Stomach smooth muscle (tissue), 2 donors: Measurements from ENCODE around the gene TAS1R2.

ENCODE experiments used
- H3K27ac ChIP-seq: one replicate; pipeline ENCODE4 v1.7.0; 2013; ENCODE audit warnings: mild to moderate bottlenecking, low read length, inconsistent platforms
- H3K27me3 ChIP-seq, 2 donors: one replicate each; pipeline ENCODE4 v1.7.0; 2013; ENCODE audit warnings: low read length in 2 of 2; ENCODE audit not compliant: insufficient read depth in 2 of 2, control insufficient read depth in 1 of 2
- H3K36me3 ChIP-seq, 2 donors: one replicate each; pipeline ENCODE4 v1.7.0; 2013; ENCODE audit warnings: low read length in 2 of 2; ENCODE audit not compliant: control insufficient read depth in 2 of 2, insufficient read depth in 2 of 2
- H3K4me1 ChIP-seq: one replicate; pipeline ENCODE4 v1.7.0; 2013; ENCODE audit warnings: low read length; ENCODE audit not compliant: control insufficient read depth, insufficient read depth
- H3K4me3 ChIP-seq, 2 donors: one replicate each; pipeline ENCODE4 v1.7.0; 2013; ENCODE audit warnings: low read length in 2 of 2
- H3K9ac ChIP-seq, 2 donors: one replicate each; pipeline ENCODE4 v1.7.0; 2013; ENCODE audit warnings: low read length in 2 of 2, mild to moderate bottlenecking in 1 of 2
- H3K9me3 ChIP-seq, 2 donors: one replicate each; pipeline ENCODE4 v1.7.0; 2013; ENCODE audit warnings: low read length in 2 of 2; ENCODE audit not compliant: control insufficient read depth in 2 of 2
- donor health status: healthy.
- donor health status: Pancreatic carcinoma.

The TAS1R2 gene

GRCh38 chr1:18820791-18821641 lies 38.4 kb downstream of the TAS1R2 start:
- Histone ChIP-seq H3K9ac (no peak overlapping the region), H3K36me3 (no peaks in the 10 kb centered on the region), H3K27me3 (peaks cover 13 to 32% of the 10 kb centered on the region in 2 donors), H3K9me3 (no peaks in the 10 kb centered on the region), H3K4me3 (peak overlapping the region in 1 of 2 donors; percentile 24), H3K27ac (no peak overlapping the region), H3K4me1 (peaks cover 5% of the 10 kb centered on the region)

DNA sequence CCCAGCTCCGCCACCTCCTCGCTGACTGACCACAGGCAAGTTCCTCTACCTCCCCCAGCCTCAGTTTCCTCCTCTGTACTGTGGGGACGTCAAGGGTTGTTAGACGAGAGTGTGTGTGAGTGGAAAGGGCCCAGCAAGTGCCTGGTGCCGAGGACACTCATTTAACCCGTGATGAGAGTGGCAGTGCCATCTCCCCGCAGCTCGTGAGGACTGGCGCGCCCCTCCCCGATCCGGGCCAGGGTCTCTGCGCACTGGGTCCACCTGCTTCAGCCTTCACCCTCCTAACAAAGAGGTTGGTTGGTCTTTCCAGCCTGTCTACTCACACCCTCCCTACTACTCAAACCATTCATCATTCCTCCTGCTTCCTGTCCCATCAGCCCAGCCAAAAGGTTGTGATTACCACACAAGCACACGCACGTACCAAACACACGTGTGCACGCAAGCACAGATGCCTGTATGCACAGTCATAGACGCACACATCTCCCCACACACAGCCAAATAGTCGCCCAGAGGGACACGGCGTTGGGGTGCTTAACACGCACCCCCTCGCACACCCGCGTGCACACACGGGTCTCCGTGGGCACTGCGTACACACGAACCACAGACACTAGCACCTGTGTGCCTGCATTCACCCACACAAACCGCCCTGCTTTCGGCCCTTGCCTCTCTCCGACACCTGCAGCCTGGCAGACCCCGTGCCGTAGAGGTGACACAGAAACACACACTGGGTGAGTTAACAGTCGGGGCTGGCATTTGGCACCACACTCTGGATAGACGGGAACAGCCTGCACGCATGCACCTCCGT lies 39.3 kb downstream of the TAS1R2 start:
- peak overlapping the region in 1 of 2 donors; percentile 24 for H3K4me3 ChIP-seq
- peaks cover 5% of the 10 kb centered on the region for H3K4me1 ChIP-seq
- H3K9ac ChIP-seq: no peak overlapping the region
- H3K27me3 ChIP-seq: peaks cover 13 to 33% of the 10 kb centered on the region in 2 donors
- no peaks in the 10 kb centered on the region for H3K36me3 ChIP-seq
- no peak overlapping the region for H3K27ac ChIP-seq
- no peaks in the 10 kb centered on the region for H3K9me3 ChIP-seq

- peaks cover 5% of the 10 kb centered on the region for H3K4me1 ChIP-seq
- no peak overlapping the region for H3K4me3 ChIP-seq
- no peak overlapping the region for H3K27ac ChIP-seq
- no peaks in the 10 kb centered on the region for H3K36me3 ChIP-seq
- H3K9me3 ChIP-seq: no peaks in the 10 kb centered on the region
- no peak overlapping the region for H3K9ac ChIP-seq
- peaks cover 18 to 38% of the 10 kb centered on the region in 2 donors for H3K27me3 ChIP-seq
These were observed 40.3 kb downstream of the TAS1R2 start for GRCh38 chr1:18819203-18819602.

DNA sequence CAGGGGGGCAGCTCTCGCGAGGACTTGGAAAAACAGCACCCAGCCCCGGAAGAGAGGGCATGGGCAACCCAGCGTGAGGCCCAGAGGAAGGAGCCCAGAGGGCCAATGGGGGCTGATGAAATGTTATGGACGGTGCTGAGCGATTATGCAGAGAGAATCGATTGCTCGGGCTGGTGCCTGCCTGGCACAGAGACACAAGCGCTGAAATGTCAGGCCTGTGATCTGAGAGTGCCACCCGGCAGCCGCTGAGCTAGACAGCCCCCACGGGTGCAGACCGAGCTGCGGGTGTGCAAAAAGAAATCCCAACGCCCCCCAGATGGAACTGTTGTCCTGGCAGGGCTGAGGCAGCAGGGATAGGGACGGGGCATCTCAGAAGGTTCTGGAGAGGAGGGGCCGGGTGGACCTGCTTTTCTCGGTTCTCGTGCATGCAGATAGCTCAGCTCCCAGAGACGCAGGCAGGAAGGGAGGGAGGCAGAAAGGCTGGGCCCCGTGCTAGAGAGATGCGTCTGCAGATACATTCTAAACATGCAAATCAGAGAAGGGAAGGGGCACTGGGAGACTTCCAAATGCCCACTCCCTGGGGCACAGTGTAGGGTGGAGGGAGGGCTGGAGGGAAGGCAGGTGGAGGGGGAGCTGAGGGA lies 41.5 kb downstream of the TAS1R2 start:
- Histone ChIP-seq H3K27me3 (peaks cover 18 to 36% of the 10 kb centered on the region in 2 donors), H3K36me3 (no peaks in the 10 kb centered on the region), H3K4me3 (no peak overlapping the region), H3K27ac (no peak overlapping the region), H3K4me1 (peaks cover 5% of the 10 kb centered on the region), H3K9me3 (no peaks in the 10 kb centered on the region), H3K9ac (no peak overlapping the region)

GRCh38 chr1:18817316-18817715 lies 42.1 kb downstream of the TAS1R2 start:
- no peaks in the 10 kb centered on the region for H3K36me3 ChIP-seq
- H3K27me3 ChIP-seq: peaks cover 18 to 36% of the 10 kb centered on the region in 2 donors
- H3K27ac ChIP-seq: no peak overlapping the region
- no peaks in the 10 kb centered on the region for H3K9me3 ChIP-seq
- no peak overlapping the region for H3K9ac ChIP-seq
- H3K4me3 ChIP-seq: no peak overlapping the region
- H3K4me1 ChIP-seq: peaks cover 5% of the 10 kb centered on the region

DNA sequence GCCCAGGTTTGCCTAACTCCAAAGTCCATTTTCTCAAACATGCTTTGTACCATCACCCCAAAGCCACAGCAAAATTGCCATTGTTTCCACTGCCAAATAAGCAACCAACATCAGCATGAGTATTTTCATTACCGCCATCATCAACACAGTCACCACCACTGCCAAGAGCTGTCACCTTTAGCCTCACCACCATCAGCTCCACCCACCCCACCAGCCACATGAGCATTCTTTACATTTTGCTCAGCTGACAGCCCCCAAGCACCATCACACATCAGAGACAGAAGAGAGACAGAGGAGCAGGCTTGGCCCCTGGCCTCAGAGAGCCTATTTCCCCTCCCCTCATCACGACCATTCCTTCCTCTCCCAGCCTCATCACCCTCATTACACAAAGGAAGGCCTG lies 42.7 kb downstream of the TAS1R2 start:
- Histone ChIP-seq H3K4me1 (peaks cover 5% of the 10 kb centered on the region), H3K9me3 (no peaks in the 10 kb centered on the region), H3K27ac (no peak overlapping the region), H3K36me3 (no peaks in the 10 kb centered on the region), H3K27me3 (peaks cover 18 to 36% of the 10 kb centered on the region in 2 donors), H3K4me3 (no peak overlapping the region), H3K9ac (no peak overlapping the region)

- H3K27me3 ChIP-seq: peaks cover 11 to 26% of the 10 kb centered on the region in 2 donors
- H3K36me3 ChIP-seq: no peaks in the 10 kb centered on the region
- H3K9me3 ChIP-seq: no peaks in the 10 kb centered on the region
- no peak overlapping the region for H3K4me3 ChIP-seq
- H3K4me1 ChIP-seq: no peaks in the 10 kb centered on the region
- H3K9ac ChIP-seq: no peak overlapping the region
- H3K27ac ChIP-seq: no peak overlapping the region
These were observed 44.5 kb downstream of the TAS1R2 start for GRCh38 chr1:18814874-18815531.

DNA sequence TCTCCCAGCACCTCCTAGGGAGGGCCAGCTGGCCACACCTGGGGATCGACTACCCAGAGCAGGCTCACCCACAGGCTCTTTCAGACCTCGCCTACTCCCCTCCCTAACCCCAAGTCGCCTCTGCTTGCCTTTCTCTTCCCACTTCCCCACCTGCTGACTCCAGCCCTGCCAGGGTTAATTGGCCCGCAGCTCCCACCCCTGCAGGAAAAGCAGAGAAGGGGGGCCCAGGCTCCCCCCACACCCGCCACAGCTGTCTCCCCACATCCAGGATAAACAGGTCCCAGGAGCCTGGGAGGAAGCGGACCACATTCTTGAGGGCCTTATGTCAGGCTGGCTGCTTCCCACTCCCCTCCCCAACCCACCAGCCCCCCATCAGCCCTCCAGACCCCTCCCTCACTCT lies 45.0 kb downstream of the TAS1R2 start:
- Histone ChIP-seq H3K4me1 (no peaks in the 10 kb centered on the region), H3K9me3 (no peaks in the 10 kb centered on the region), H3K27me3 (peaks cover 5 to 20% of the 10 kb centered on the region in 2 donors), H3K4me3 (no peak overlapping the region), H3K27ac (no peak overlapping the region), H3K36me3 (no peaks in the 10 kb centered on the region), H3K9ac (no peak overlapping the region)

DNA sequence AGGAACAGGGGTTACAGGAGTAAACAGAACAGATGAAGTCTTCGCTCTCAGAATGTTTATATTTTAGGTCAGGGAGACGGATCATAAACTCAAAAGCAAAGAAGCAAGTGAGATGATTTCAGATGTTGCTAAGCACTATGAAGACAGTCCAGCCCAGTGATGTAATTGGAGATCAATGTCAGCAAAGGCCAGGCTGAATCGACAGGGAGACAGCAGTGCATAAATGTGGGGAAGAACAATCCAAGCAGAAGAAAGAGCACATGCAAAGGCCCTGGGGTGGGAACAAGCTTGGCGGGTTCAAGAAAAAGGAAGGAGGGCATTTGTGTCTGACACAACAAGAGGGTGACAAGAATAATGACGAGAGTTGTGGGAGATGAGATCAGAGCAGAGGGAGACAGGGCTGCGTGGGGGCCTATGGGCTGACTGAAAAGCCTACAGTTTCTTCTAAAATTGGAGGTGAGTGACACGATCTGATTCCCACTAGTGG lies 47.0 kb downstream of the TAS1R2 start:
- H3K4me3 ChIP-seq: no peak overlapping the region
- H3K27me3 ChIP-seq: peaks cover 17 to 20% of the 10 kb centered on the region in 2 donors
- no peaks in the 10 kb centered on the region for H3K9me3 ChIP-seq
- H3K9ac ChIP-seq: no peak overlapping the region
- no peaks in the 10 kb centered on the region for H3K36me3 ChIP-seq
- no peaks in the 10 kb centered on the region for H3K4me1 ChIP-seq
- no peak overlapping the region for H3K27ac ChIP-seq
